Stimulated activated CD4-positive, alpha-beta T cell treated with anti-CD3 and anti-CD28 coated beads, Interleukin-4, amount 100 ng/mL, for 4 hours (primary cell): Measurements from ENCODE around the gene TSR2.
"Not testable (repeated sequence)": the region's sequence is repeated elsewhere in the genome, so short reads cannot be mapped to it uniquely, and the experiment has no call there.

Experiments used
- DNase-seq, 2 experiments: peaks; one replicate each; pipeline ENCODE4 v3.0.0-alpha.2; 2020

Gene TSR2

GRCh38 chrX:54473993-54474859 lies 34.0 kb downstream of the TSR2 start:
- DNase-seq: no peak

- DNase-seq: no peak
Observed at GRCh38 chrX:54479136-54480111, 39.2 kb downstream of the TSR2 start.

- DNase-seq: no peak
Observed at GRCh38 chrX:54482839-54483593, 42.8 kb downstream of the TSR2 start.

GRCh38 chrX:54483946-54484345 lies 43.7 kb downstream of the TSR2 start:
- DNase-seq: no peak

GRCh38 chrX:54484666-54485065 lies 44.5 kb downstream of the TSR2 start:
- DNase-seq: no peak

- DNase-seq: not testable (repeated sequence)
Observed at GRCh38 chrX:54489819-54490218, 49.6 kb downstream of the TSR2 start.

- no peak for DNase-seq
Observed at GRCh38 chrX:54492340-54492739, 52.1 kb downstream of the TSR2 start.

GRCh38 chrX:54494166-54494988 lies 54.2 kb downstream of the TSR2 start:
- no peak for DNase-seq
